ENCODE data around the gene LHX8. TPM values are rescaled to one million over a fixed set of nuclear protein-coding genes. Genes with fewer than 3 reads are reported as not detected.

LHX8 gene
- polyA plus RNA-seq, 1 donor (not counting 4 experiments of a cell fraction or from before 2014, with no cell fraction given): not detected

GRCh38 chr1:75135573-75136194 lies 1.5 kb downstream of the LHX8 start:
- no peak for FAIRE-seq
- dilution Hi-C loops (cut with MboI; ENCODE audit: extremely low pct_ligation_motif_present, low sequenced_read_pairs): no loop called here

GRCh38 chr1:75136195-75136815 lies 2.1 kb downstream of the LHX8 start:
- no peak overlapping the region for H3K4me3 ChIP-seq (ENCODE audit: control insufficient read depth in 2 of 3, extremely low read depth in 1 of 3, insufficient read depth in 2 of 3, low read depth in 1 of 3, low read length in 3 of 3)
- DNase-seq (ENCODE audit: low read depth, low spot score) (no peak), FAIRE-seq (no peak)
- H2AFZ ChIP-seq (ENCODE audit: control insufficient read depth, low read length): no peak overlapping the region
- no peak for TF ChIP-seq CTCF (optimal IDR thresholded peaks at IDR 0.05 in 1 of 3, IDR thresholded peaks at IDR 0.05 in 1 of 3, conservative IDR thresholded peaks at IDR 0.05 in 1 of 3; ENCODE audit: extremely low read depth in 1 of 3, insufficient read depth in 2 of 3, low read length in 3 of 3)
- no peak for TF ChIP-seq EZH2 (IDR thresholded peaks at IDR 0.05; ENCODE audit: low read length)
- H3K79me2 ChIP-seq (ENCODE audit: control insufficient read depth, insufficient read depth, low read length): no peaks in the 10 kb centered on the region
- H3K9me3 ChIP-seq (ENCODE audit: control insufficient read depth, low read depth, low read length): no peaks in the 10 kb centered on the region
- H3K27me3 ChIP-seq (ENCODE audit: control insufficient read depth, extremely low read depth, insufficient read depth, low read length): peaks cover 69% of the 10 kb centered on the region
- H3K9ac ChIP-seq (ENCODE audit: control insufficient read depth, extremely low read depth, insufficient read depth, low read length): no peak overlapping the region
- peaks cover 5% of the 10 kb centered on the region for H3K4me1 ChIP-seq (ENCODE audit: control insufficient read depth, extremely low read depth, insufficient read depth, low read length)
- no peak overlapping the region for H3K27ac ChIP-seq (ENCODE audit: control insufficient read depth, insufficient read depth, low read length)
- peaks cover 3% of the 10 kb centered on the region for H4K20me1 ChIP-seq (ENCODE audit: control insufficient read depth, extremely low read depth, insufficient read depth, low read length)
- dilution Hi-C loops (cut with MboI; ENCODE audit: extremely low pct_ligation_motif_present, low sequenced_read_pairs): no loop called here
- no peak overlapping the region for H3K4me2 ChIP-seq (ENCODE audit: control insufficient read depth, extremely low read depth, insufficient read depth, low read depth, low read length)
- H3K9me1 ChIP-seq (ENCODE audit: control insufficient read depth, extremely low read depth, insufficient read depth, low read length): no peaks in the 10 kb centered on the region
- no peaks in the 10 kb centered on the region for H3K36me3 ChIP-seq (ENCODE audit: control insufficient read depth in 2 of 2, extremely low read depth in 1 of 2, insufficient read depth in 2 of 2, low read length in 2 of 2)

More at GRCh38 chr1:75135573-75136194, 1.5 kb downstream of the LHX8 start:
- H3K4me3 ChIP-seq (ENCODE audit: control insufficient read depth in 2 of 3, extremely low read depth in 1 of 3, insufficient read depth in 2 of 3, low read depth in 1 of 3, low read length in 3 of 3): peak overlapping the region in 2 of 3 experiments; percentile 27 to 32
- no peaks in the 10 kb centered on the region for H3K9me3 ChIP-seq (ENCODE audit: control insufficient read depth, low read depth, low read length)
- no peak for DNase-seq (ENCODE audit: low read depth, low spot score)
- peaks cover 73% of the 10 kb centered on the region for H3K27me3 ChIP-seq (ENCODE audit: control insufficient read depth, extremely low read depth, insufficient read depth, low read length)
- peak overlapping the region; percentile 56 for H3K4me2 ChIP-seq (ENCODE audit: control insufficient read depth, extremely low read depth, insufficient read depth, low read depth, low read length)
- peaks cover 5% of the 10 kb centered on the region for H3K4me1 ChIP-seq (ENCODE audit: control insufficient read depth, extremely low read depth, insufficient read depth, low read length)
- no peak overlapping the region for H2AFZ ChIP-seq (ENCODE audit: control insufficient read depth, low read length)
- no peaks in the 10 kb centered on the region for H3K9me1 ChIP-seq (ENCODE audit: control insufficient read depth, extremely low read depth, insufficient read depth, low read length)
- peak; percentile 46 for TF ChIP-seq EZH2 (IDR thresholded peaks at IDR 0.05; ENCODE audit: low read length)
- no peak for TF ChIP-seq CTCF (optimal IDR thresholded peaks at IDR 0.05 in 1 of 3, IDR thresholded peaks at IDR 0.05 in 1 of 3, conservative IDR thresholded peaks at IDR 0.05 in 1 of 3; ENCODE audit: extremely low read depth in 1 of 3, insufficient read depth in 2 of 3, low read length in 3 of 3)
- H4K20me1 ChIP-seq (ENCODE audit: control insufficient read depth, extremely low read depth, insufficient read depth, low read length): peaks cover 3% of the 10 kb centered on the region
- no peaks in the 10 kb centered on the region for H3K79me2 ChIP-seq (ENCODE audit: control insufficient read depth, insufficient read depth, low read length)
- H3K9ac ChIP-seq (ENCODE audit: control insufficient read depth, extremely low read depth, insufficient read depth, low read length): no peak overlapping the region
- no peaks in the 10 kb centered on the region for H3K36me3 ChIP-seq (ENCODE audit: control insufficient read depth in 2 of 2, extremely low read depth in 1 of 2, insufficient read depth in 2 of 2, low read length in 2 of 2)
- H3K27ac ChIP-seq (ENCODE audit: control insufficient read depth, insufficient read depth, low read length): no peak overlapping the region
